DMS153 (cell line): ENCODE measurements around the gene DNMT3A.
"Not testable (repeated sequence)": the region's sequence is repeated elsewhere in the genome, so short reads cannot be mapped to it uniquely, and the experiment has no call there.

Experiments
- DNase-seq: peaks from one replicate; lab custom pipeline; 2025; lab: John Stamatoyannopoulos, UW

Gene DNMT3A

GRCh38 chr2:25283921-25284320 is 57.8 kb downstream of the DNMT3A start:
- DNase-seq, result no peak

- DNase-seq, result no peak
These were observed 59.8 kb downstream of the DNMT3A start for GRCh38 chr2:25281941-25282340.

GRCh38 chr2:25281522-25281921 is 60.2 kb downstream of the DNMT3A start:
- no peak for DNase-seq

GRCh38 chr2:25280051-25280687 is 61.6 kb downstream of the DNMT3A start:
- no peak for DNase-seq

GRCh38 chr2:25279091-25279651 is 62.6 kb downstream of the DNMT3A start:
- peak; percentile 38 for DNase-seq

- DNase-seq, result no peak
These were observed 64.9 kb downstream of the DNMT3A start for GRCh38 chr2:25276569-25277465.

GRCh38 chr2:25275575-25275965 is 66.2 kb downstream of the DNMT3A start:
- DNase-seq, result no peak

- DNase-seq, result no peak
These were observed 66.7 kb downstream of the DNMT3A start for GRCh38 chr2:25274868-25275574.

GRCh38 chr2:25273985-25274535 is 67.7 kb downstream of the DNMT3A start:
- DNase-seq, result no peak

- not testable (repeated sequence) for DNase-seq
These were observed 69.0 kb downstream of the DNMT3A start for GRCh38 chr2:25272705-25273104.

- DNase-seq, result no peak
These were observed 71.7 kb downstream of the DNMT3A start for GRCh38 chr2:25270061-25270460.

- DNase-seq, result no peak
These were observed 72.5 kb downstream of the DNMT3A start for GRCh38 chr2:25269233-25269632.

GRCh38 chr2:25268139-25268538 is 73.6 kb downstream of the DNMT3A start:
- DNase-seq, result no peak

GRCh38 chr2:25266399-25266798 is 75.3 kb downstream of the DNMT3A start:
- DNase-seq, result no peak

GRCh38 chr2:25265802-25266201 is 75.9 kb downstream of the DNMT3A start:
- no peak for DNase-seq

GRCh38 chr2:25265001-25265400 is 76.7 kb downstream of the DNMT3A start:
- DNase-seq, result no peak

GRCh38 chr2:25262288-25262687 is 79.4 kb downstream of the DNMT3A start:
- DNase-seq, result no peak

- DNase-seq, result no peak
These were observed 82.0 kb downstream of the DNMT3A start for GRCh38 chr2:25259737-25260124.

GRCh38 chr2:25258847-25259736 is 82.6 kb downstream of the DNMT3A start:
- DNase-seq, result no peak

- DNase-seq, result no peak
These were observed 83.5 kb downstream of the DNMT3A start for GRCh38 chr2:25257931-25258846.
